ENCODE results near the gene COX7C.
"Not testable (repeated sequence)": the region's sequence is repeated elsewhere in the genome, so short reads cannot be mapped to it uniquely, and the experiment has no call there.

The COX7C gene

DNA sequence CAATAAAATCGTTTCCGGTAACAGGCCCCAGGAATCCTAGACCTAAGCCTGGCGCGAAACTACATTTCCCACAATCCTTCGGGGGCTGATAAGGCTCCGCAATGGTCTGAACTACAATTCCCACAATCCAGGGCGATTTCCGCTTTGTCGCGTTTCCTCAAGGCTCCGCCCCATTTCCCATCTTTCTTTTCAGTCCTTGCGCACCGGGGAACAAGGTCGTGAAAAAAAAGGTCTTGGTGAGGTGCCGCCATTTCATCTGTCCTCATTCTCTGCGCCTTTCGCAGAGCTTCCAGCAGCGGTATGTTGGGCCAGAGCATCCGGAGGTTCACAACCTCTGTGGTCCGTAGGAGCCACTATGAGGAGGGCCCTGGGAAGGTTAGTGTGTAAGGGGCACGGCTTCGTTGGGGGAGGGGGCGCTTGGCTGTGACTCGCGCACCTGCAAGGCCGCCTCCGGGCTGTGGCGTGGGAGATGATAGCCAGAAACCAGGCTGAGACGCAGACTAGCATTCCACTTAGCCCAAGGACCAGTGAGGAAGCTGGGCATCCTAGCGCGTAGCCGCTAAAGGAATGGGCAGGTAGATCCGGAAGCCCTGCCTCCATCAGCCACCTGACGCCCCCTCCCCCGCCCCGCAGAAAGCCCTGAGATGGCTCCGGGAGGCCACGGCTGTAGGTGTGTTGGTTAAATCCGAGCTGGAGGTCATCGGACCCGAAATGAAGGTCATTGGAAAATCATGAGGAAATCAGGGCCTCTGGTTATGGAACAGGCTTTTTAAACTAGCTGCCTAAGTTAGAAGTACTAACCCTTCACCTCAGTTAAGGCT is at the start of gene COX7C:
TSS of gene COX7C (plus strand) at position 186 of the 821 bp plus-strand sequence. CDS start at position 301, 115 bp downstream.
- in situ Hi-C loops (cut with MboI; ENCODE audit: low sequenced_read_pairs), result no loop called here

DNA sequence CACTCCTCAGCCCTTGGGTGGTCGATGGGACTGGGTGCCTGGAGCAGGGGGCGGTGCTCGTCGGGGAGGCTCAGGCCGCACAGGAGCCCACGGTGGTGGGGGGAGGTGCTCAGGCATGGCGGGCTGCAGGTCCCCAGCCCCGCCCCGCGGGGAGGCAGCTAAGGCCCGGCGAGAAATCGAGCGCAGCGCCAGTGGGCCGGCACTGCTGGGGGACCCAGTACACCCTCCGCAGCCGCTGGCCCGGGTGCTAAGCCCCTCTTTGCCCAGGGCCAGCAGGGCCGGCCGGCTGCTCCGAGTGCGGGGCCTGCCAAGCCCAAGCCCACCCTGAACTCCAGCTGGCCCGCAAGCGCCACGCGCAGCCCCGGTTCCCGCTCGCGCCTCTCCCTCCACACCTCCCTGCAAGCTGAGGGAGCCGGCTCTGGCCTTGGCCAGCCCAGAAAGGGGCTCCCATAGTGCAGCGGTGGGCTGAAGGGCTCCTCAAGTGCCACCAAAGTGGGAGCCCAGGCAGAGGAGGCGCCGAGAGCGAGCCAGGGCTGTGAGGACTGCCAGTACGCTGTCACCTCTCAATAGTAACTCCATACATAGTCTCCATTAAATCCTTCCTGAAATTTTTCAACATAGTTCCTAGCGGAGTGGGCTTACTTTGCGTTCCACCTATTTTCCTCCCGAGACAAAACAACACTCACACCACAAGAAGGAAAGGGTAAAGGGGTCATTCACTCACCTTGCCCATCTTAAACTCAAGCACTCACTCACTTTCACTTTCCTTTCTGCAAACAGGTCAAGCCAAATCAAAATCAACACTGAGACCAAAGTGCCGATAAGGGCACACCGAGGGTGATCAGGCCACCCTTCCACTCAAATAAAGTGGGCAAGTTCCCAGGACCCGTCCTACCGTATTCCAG is 48.0 kb upstream of the COX7C start:
- in situ Hi-C loops (cut with MboI; ENCODE audit: low sequenced_read_pairs), result not testable (repeated sequence)

DNA sequence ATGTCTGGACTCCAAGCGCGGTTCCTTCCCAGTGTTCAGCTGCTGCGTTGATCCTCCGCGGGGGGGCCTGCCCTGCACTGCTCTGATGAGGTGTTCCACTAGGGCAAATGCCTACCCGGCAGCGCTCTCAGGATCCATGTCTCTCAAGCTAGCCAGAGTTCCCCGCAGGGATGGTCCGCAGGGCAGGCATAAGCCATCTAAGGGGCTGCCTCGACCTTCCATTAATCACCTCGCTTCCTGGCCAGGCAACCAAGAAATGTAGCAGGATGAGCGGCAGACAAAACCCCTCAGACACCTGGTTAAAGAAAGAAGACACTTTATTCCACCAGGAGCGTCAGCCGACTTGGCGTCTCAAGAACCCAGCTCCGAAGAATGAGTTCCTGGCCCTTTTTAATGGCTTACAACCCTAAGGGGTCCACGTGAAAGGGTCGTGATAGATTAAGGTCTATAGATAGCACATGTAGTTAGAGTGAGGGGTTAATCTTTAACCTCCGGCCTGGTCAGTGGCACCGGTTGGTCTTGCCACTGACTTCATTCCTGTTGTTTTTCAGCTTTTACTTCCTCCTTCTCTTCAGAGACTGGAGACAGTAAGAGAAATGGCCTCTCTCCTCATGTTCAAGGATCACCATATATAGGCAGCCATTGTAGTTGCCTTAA is 47.2 kb upstream of the COX7C start:
- in situ Hi-C loops (cut with MboI; ENCODE audit: low sequenced_read_pairs), result no loop called here

GRCh38 chr5:86571109-86571508 is 46.6 kb upstream of the COX7C start:
- in situ Hi-C loops (cut with MboI; ENCODE audit: low sequenced_read_pairs), result not testable (repeated sequence)

DNA sequence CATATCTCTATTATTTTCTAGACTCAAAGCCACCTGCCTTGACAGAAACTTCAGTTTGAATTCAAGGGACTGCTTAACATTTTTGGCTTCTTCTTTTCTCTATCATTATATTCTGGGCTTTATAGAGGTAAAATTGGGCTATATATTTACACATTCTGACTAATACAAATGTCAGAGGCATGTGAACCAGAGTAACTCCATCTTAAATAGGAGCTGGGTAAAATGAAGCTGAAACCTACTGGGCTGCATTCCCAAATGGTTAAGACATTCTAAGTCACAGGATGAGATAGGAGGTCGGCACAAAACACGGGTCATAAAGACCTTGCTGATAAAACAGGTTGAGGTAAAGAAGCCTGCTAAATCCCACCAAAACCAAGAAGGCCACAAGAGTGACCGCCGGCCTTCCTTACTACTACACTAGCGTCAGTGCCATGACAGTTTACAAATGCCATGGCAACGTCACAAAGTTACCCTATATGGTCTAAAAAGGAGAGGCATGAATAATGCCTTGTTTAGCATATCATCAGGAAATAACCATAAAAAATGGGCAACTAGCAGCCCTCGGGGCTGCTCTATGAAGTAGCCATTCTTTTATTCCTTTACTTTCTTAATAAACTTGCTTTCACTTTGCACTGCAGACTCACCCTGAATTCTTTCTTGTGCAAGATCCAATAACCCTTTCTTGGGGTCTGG is 44.8 kb upstream of the COX7C start:
- in situ Hi-C loops (cut with MboI; ENCODE audit: low sequenced_read_pairs), result no loop called here

DNA sequence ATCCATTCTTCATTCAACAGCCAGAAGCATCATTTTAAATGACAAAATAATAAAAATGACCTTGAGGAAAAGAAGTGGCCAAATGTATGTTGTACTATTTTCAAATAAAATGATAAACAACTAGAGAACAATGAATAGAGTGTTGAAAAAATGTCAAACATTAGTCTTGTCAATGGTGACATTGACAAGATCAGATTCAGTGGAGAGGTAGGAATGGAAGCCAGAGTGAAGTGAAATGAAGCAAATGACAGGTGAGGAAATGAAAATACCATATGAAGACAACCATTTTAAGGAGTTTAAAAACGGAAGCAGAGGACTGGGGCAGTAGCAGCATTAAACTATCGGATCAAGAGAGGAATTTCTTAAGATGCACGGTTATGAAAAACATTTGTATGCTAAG is 38.2 kb upstream of the COX7C start:
- in situ Hi-C loops (cut with MboI; ENCODE audit: low sequenced_read_pairs), result no loop called here

DNA sequence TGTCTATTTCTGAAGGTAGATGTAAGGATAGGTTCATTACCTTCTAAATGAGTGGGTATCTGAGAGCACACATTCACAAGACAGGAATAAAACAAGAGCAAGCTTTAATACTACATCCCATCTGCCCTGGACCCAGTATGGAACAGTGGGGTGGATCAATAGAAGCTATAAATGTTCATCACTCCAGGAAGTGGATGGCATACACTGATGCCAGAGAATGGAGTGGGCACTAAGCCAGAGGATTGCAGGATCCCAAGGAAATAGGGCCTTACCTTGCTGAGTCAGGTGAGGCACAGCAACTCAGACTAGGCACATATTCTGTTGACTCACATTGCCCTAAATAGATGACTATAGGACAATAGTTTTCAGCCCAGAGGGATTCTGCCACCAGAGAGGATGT is 21.3 kb upstream of the COX7C start:
- in situ Hi-C loops (cut with MboI; ENCODE audit: low sequenced_read_pairs), result no loop called here

DNA sequence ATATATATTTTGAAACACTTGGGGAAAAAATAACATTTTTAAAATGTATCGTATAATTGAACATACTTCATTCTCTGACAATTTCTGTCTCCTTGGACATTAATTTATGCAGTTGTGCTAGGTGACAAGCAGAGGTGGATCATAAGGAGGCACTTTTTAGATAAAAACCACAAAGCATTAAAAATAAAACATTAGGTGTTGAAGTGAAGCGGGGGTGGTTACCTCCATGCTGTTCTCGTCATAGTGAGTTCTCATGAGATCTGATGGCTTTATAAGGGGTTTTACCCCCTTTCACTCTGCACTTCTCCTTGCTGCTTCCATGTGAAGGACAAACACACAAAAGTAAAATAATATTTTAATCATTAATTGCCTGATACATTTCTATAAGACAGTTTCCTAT is 11.9 kb upstream of the COX7C start:
- in situ Hi-C loops (cut with MboI; ENCODE audit: low sequenced_read_pairs), result no loop called here

GRCh38 chr5:86613455-86613854 is 4.3 kb upstream of the COX7C start:
- in situ Hi-C loops (cut with MboI; ENCODE audit: low sequenced_read_pairs), result no loop called here

- in situ Hi-C loops (cut with MboI; ENCODE audit: low sequenced_read_pairs), result no loop called here
These were observed 409 bp upstream of the COX7C start for GRCh38 chr5:86617309-86617755.

GRCh38 chr5:86623785-86624483 is 6.2 kb downstream of the COX7C start:
- in situ Hi-C loops (cut with MboI; ENCODE audit: low sequenced_read_pairs), result no loop called here

DNA sequence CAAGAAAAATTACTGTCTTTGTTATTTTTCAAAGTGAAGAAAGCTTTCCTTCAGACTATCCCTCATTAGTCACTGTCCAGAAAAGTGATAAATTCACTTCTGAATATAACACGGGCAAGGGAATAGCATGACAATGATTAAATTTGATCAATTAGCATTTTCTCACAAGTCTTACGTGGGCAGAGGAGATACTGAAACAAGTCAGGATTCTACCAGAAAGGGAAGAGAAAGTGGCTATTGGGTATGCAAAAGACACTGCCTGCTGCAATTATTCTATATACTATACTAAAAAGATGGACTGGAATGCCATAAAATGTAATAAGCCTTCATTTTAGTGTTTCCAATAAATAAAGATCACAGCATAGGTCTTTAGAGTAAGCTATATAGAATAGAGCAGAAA is 7.4 kb downstream of the COX7C start:
- in situ Hi-C loops (cut with MboI; ENCODE audit: low sequenced_read_pairs), result no loop called here

DNA sequence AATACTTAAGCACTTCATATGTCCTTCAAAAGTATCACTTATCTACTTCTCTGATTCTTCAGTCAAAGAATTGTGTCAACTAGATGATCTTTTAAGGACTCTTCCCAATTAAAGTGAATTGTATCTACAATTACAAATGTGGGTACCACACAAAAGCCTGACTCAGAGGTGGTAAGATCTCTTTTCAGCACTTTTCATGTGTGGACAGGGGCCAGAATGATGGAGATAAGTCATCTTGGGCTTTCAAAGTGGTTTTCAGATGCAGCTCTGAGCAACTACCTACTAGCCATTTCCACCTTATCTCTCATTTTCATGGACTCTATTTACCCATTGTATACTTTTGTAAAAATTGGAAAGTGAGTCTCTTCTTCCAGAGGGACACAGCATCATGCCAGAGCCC is 8.4 kb downstream of the COX7C start:
- in situ Hi-C loops (cut with MboI; ENCODE audit: low sequenced_read_pairs), result no loop called here

DNA sequence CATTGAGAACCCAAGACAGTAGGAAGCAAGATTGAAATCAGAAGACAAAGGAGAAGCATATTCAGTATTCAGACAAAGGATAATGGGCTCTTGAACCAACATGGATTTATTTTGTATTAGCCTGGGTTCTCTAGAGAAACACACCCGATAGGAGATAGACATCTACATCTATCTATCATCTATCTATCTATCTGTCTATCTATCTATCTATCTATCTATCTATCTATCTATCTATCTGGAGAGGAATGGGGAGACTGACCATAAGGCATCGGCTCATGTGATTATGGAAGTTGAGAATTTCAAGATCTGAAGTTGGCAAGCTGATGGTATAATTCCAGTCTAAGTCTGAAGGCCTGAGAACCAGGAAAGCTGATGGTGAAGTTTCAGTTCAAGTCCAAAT is 13.4 kb downstream of the COX7C start:
- in situ Hi-C loops (cut with MboI; ENCODE audit: low sequenced_read_pairs), result no loop called here

DNA sequence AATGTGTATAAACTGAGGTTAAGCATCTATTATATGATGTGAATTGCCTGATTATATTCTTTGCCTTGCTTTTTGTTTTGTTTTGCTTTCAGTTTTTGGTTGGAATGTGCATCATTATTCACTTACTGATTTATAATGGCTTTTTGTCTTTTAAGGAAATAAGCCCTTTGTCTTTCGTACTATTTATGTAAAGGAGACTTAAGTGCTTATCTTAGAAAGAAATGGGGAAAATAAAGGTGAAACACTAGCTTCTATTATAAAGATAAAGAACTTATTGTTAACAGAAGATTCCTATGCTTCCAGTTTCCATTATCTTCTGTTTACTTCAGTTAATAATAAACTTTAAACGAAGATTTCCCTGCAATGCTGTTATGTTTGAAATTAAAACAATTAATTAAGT is 23.3 kb downstream of the COX7C start:
- in situ Hi-C loops (cut with MboI; ENCODE audit: low sequenced_read_pairs), result no loop called here

GRCh38 chr5:86644843-86645242 is 27.1 kb downstream of the COX7C start:
- in situ Hi-C loops (cut with MboI; ENCODE audit: low sequenced_read_pairs), result no loop called here

DNA sequence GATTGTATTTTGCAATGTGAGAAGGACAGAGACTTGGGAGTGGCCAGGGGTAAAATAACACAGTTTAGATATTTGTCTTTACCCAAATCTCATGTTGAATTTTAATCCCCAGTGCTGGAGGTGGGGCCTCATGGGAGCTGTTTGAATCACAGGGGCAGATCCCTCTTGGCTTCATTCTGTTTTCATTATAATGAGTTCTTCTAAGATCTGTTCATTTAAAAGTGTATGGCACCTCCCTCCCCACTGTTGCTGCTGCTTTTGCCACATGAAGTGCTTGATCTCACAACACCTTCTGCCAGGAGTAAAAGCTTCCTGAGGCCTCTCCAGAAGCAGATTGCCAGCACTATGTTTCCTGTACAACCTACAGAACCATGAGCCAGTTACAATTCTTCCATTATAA is 28.1 kb downstream of the COX7C start:
- in situ Hi-C loops (cut with MboI; ENCODE audit: low sequenced_read_pairs), result no loop called here

- in situ Hi-C loops (cut with MboI; ENCODE audit: low sequenced_read_pairs), result no loop called here
These were observed 28.9 kb downstream of the COX7C start for GRCh38 chr5:86646671-86647070.

DNA sequence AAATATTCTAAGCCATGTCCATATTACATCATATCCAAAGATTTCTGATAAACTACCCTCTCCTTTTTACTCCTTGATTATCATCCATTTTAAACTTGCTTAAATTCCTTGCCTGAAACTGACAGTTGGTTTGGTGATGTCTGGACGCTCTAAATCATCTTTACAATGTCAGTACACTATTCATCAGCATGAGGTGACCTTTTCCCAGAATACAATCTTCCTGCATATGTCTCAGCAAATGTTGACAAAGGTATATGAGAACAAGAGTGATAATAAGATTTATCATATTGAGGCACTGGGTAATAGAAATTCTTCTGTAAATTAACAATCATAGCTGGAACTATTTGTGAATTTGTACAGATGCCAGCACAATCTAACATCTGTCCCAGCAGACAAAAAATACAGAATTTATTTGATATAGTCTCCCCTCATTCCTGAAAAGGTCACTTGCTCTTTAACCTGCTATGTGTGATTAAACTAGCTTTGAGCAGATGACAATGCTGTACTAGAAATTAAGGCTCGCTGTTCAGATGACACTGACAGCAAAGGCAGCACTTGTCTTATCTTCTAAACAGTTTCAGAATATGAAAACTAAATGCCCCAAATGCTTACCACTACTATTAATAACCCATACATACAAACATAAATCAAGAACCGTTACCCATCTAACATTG is 32.2 kb downstream of the COX7C start:
- in situ Hi-C loops (cut with MboI; ENCODE audit: low sequenced_read_pairs), result no loop called here

DNA sequence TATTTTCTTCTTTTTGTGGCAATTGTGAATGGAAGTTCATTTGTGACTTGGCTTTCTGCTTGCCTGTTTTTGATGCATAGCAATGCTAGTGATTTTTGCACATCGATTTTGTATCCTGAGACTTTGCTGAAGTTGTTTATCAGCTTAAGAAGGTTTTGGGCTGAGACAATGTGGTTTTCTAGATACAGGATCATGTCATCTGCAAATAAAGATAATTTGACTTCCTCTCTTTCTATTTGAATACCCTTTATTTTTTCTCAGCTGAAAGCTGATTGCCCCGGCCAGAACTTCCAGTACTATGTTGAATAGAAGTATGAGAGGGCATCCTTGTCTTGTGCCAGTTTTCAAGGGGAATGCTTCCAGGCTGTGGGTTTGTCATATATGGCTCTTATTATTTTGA is 43.0 kb downstream of the COX7C start:
- in situ Hi-C loops (cut with MboI; ENCODE audit: low sequenced_read_pairs), result not testable (repeated sequence)

Data from HL-60/S4 treated with phorbol 12-myristate 13-acetate at 8.2 ng/mL for 4 days and 3 days (cell line).